Stromal cell of bone marrow (primary cell): ENCODE results near the gene TP53I3.
"Not testable (repeated sequence)": the region's sequence is repeated elsewhere in the genome, so short reads cannot be mapped to it uniquely, and the experiment has no call there.

Experiments
- DNase-seq: peaks from one replicate; pipeline ENCODE4 v3.0.0-alpha.2; 2012; ENCODE audit warnings: low read depth

TP53I3 gene

DNA sequence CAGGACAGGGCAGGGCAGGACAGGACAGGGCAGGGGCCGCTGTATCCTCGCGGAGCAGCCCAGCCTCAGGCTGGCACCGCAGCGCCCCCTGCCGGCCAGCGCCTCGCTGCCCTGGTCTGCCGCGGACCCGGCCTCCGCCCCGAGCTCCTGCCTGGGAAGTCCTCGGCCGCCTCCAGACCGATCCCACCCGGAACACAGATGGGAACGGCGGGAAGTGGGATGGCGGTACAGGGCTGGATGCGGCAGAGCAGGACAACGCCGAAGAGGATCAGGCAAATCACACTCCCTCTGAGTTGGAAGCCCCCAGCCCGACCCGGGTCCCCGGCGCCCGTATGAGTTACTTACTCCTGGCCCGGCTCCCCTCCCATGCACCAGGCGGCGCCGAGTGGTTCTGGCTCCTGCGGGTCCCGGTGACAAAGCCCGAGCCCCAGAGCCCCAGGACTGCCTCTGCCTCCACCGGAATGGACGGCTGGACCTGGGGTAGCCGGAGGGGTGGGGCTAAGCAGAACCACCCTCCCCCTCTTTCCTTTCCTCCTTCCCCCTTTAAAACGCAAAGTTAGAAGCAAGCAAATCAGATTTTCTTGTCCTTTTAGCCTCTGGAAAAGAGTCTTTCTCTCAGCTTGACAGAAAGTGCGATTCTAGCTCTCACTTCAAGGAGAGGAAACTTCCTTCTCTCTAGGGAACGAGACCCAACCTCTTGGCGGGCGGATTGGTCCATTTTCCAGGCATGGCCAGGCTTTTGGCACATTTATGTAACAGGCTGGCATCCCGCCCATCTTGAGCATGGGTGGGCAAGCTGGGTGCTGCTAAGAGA, at the start of gene TP53I3:
Gene TP53I3, minus strand, starts transcription at position 449 of the 814 bp plus-strand sequence. CDS start 508 bp downstream, outside the sequence.
- peak; percentile 77 for DNase-seq

- no peak for DNase-seq
Measured at GRCh38 chr2:24132543-24132942, 47.9 kb upstream of the TP53I3 start.

DNA sequence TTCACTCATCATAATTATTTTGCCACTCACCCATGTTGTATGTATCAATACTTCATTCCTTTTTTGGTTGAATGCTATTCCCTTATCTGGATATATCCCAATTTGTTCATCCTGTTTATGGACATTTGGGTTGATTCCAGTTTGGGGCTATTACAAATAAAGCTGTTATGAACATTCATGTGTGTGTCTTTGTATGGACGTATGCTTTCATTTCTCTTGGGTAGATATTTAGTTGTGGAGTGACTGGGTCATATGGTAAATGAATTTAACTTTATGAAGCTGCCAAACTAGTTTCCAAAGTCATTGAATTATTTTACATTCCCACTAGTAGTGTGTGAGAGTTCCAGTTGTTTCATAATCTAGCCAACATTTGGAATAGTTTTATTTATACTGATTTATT, 41.3 kb upstream of the TP53I3 start:
- no peak for DNase-seq

- peak; percentile 5 for DNase-seq
Measured at GRCh38 chr2:24123922-24124580, 39.4 kb upstream of the TP53I3 start.

DNA sequence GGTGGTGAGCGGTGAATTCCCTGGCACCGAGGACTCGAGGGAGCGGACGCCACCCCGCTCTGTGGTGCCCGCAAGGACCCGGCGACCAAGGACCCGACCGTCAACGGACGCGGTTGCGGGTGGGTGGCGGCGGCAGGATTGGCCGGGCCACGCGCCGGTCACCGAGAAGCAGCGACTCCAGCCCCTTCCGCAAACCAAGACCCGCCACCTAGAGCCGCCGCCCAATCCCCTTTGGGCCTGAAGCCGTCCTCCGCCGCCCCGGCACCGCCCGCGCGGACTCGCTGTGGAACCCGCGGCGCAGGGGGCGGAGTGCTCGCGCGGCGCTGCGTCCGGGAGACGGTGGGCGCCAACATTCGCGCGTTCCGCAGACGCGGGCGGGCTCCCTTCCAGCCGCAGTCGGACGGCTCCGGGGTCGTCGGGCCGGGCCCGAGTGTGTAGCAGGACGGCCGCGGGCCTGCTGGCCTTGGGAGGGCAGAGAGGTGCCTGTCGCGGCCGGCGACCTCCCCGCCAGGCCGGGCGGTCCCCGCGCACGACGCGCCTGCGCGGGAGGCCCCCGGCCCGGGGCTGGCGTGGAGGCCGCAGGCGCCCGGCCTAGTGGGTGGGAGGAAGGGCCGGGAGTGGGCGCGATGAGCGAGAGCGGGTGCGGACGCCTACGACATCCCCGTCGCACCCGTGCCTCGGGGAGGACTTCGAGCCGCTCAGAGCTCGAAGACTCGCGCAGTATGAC, 38.7 kb upstream of the TP53I3 start, which contains the start of the genes FAM228B and PFN4:
Gene FAM228B, plus strand, starts transcription at position 275 of the 727 bp plus-strand sequence. CDS start 893 bp downstream, outside the sequence.
Gene PFN4, minus strand, starts transcription at position 140 of the 727 bp plus-strand sequence. CDS start 799 bp downstream, outside the sequence.
- peak; percentile 50 for DNase-seq

- DNase-seq, result no peak
Measured at GRCh38 chr2:24122366-24123194, 37.9 kb upstream of the TP53I3 start.

GRCh38 chr2:24121469-24121868, 36.8 kb upstream of the TP53I3 start:
- DNase-seq, result no peak

DNA sequence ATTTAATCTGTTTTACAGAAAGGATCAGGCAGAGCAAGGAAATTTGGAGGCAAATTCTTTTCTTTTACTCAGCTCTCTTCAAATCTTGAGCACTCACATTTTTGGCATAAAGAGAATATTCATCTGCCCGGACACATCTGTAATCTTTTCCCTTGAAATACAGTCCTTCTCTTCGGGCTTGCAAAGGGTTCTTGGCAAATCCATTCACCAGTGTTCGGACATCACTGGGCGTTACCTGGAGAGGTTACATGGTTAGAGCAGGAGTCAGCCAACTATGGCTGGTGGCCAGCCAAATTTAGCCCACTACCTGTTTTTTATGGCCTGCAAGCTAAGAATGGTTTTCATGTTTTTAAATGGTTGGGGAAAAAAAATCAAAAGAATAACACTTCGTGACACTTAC, 36.4 kb upstream of the TP53I3 start:
- DNase-seq, result no peak

DNA sequence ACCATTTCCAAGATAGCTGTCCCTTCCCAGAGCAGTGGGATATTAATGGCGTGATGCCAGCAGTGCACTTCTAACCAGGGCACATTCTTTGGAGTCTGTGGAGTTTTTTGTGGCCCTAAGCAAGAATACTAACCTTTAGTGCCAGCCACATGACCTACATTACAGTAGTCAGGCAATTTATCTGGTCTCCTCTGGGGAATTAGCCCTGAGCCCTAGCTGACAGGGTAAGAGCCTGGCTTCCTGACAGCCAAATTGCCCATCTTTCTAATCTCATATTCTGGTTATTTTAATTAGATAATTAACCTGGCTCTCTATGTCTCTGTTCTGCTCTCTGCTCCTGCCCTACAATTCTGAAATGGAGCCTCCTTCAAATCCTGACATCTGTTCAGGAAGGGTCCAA, 33.3 kb upstream of the TP53I3 start:
- DNase-seq, result no peak

DNA sequence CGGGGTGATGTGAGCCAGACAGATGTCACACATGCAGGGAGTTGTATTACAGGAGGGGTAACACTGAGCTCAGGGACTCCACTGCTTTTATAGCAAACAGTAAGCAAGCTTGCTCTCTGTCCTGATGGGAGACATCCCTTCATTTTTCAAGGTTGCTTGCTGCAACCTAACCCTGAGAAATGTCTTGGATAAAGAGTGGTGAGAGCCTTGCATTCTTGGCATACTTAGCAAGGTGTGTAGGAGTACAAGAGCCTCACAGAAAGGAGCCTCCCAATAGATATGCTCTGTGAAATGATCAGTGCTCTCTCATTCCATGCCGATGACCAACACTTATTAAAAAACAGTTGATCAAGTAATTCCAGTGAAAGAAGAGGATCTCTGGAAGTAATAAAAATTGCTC, 30.4 kb upstream of the TP53I3 start:
- DNase-seq, result no peak

DNA sequence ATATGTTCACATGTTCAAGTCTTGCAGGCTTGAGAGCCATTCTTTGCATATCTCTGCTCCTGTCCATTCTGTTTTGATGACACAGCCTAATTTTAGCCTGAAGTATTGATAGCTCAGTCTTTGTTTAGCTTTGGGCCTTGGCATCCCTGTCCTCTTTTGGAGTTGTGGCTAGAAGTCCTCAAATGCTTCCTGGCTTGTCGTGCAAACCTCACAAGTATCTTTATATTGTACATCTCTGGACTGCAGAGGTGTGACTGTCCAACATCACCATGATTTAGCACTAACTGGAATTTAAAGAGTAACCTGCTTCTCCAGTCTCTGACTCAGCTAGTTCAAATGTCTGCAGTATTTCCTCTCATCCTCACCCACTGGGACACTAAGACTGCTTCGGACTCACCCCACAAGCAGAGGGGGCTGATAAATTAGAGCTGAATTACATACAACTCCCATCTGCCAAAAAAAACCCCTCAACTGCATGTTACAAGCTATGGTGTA, 26.8 kb upstream of the TP53I3 start:
- DNase-seq, result no peak

DNA sequence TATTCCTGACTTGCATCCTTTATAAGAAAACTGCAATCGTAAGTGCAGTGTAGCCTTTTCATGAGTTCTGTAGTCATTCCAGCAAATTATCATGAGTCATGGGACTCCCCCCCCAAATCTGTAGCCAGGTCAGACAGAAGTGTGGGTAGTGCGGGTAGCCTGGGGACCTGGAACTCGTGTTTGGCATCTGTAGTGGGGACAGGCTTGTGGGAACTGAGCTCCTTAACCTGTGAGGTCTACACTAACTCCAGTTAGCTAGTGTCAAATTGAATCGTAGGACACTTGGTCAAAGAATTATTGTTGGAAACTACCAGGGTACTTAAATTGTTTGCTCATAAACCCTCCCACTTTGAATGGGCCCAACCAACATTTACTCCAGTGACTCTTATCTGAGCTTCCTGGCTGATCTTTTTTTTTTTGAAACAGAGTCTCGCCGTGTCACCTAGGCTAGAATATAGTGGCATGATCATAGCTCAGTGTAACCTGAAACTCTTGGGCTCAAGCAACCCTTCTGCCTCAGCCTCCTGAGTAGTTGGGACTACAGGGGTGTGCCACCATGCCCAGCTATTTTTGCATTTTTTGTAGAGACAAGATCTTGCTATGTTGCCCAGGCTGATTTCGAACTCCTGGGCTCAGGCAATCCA, 26.1 kb upstream of the TP53I3 start:
- no peak for DNase-seq

DNA sequence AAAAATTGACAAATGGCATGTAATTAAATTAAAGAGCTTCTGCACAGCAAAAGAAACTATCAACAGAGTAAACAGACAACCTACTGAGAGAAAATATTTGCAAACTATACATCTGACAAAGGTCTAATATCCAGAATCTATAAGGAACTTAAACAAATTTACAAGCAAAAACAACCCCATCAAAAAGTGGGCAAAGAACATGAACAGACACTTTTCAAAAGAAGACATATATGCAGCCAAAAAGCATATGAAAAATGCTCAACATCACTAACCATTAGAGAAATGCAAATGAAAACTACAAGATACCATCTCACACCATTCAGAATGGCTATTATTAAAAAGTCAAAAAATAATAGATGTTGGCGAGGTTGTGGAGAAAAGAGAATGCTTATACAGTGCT, 24.8 kb upstream of the TP53I3 start:
- not testable (repeated sequence) for DNase-seq

- no peak for DNase-seq
Measured at GRCh38 chr2:24107336-24107735, 22.7 kb upstream of the TP53I3 start.

- no peak for DNase-seq
Measured at GRCh38 chr2:24106786-24107185, 22.2 kb upstream of the TP53I3 start.

DNA sequence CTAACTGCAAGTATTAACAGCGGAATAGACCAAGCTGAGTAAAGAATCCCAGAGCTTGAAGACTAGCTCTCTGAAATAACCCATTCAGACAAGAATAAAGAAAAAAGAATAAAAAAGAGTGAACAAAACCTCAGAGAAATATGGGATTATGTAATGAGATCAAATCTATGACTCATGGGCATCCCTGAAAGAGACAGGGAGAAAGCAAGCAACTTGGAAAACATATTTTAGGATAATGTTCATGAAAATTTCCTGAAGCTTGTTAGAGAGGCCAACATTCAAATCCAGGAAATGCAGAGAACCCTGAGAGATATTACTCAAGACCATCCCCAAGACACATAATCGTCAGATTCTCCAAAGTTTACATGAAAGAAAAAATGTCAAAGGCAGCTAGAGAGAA, 21.2 kb upstream of the TP53I3 start:
- DNase-seq, result peak; percentile 30

GRCh38 chr2:24104906-24105305, 20.3 kb upstream of the TP53I3 start:
- no peak for DNase-seq

DNA sequence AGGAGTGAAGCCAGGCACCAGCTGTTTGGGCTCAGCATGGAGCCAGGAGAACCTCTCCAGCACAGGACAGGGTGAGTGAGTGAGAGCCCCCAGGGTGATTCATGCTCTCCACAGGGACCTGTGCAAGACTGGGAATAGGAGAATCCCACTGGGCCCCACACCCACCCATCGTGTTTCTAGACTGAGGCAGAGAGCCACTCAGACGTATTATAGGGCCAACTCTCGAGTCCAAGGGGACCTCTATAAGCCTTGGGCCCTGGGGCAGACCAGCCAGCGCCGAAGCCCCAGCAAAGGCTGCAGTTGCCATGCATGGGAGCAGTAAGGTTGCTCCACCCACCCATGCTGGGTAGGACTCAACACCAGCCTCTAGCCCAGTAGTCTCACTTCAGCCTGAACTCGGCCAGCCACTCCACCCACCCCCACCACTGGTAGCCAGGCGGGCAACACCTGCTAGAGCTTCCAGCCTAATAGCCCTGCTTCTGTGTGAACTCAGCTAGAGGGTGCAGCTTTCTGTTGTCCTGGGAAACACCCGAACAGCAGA, 19.5 kb upstream of the TP53I3 start:
- no peak for DNase-seq

GRCh38 chr2:24102677-24103076, 18.0 kb upstream of the TP53I3 start:
- no peak for DNase-seq

GRCh38 chr2:24101992-24102391, 17.4 kb upstream of the TP53I3 start:
- DNase-seq, result no peak

GRCh38 chr2:24100732-24101131, 16.1 kb upstream of the TP53I3 start:
- DNase-seq, result not testable (repeated sequence)
